ENCODE data around the gene NEURL1.

- TF ChIP-seq CTCF (IDR thresholded peaks at IDR 0.05; ENCODE audit: low read depth, low read length) (no peak), POLR2A (IDR thresholded peaks at IDR 0.05; ENCODE audit: extremely low read depth, insufficient read length) (no peak), MYC (IDR thresholded peaks at IDR 0.05; ENCODE audit: low read depth, low read length) (no peak)
- TF ChIP-seq, protein P1, sequence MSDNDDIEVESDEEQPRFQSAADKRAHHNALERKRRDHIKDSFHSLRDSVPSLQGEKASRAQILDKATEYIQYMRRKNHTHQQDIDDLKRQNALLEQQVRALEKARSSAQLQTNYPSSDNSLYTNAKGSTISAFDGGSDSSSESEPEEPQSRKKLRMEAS (IDR thresholded peaks at IDR 0.05; ENCODE audit: low read depth, low read length): no peak
Measured at GRCh38 chr10:103523683-103524082, 30.2 kb downstream of the NEURL1 start.

Data from NB4 (cell line).